ENCODE measurements around the gene IVNS1ABP.

The IVNS1ABP gene

GRCh38 chr1:185250063-185250462 is 67.0 kb downstream of the IVNS1ABP start:
- no peak for DNase-seq

- no peak for DNase-seq
These were observed 67.5 kb downstream of the IVNS1ABP start for GRCh38 chr1:185249563-185249962.
